Tibial artery (tissue), 4 donors: ENCODE data around the gene GIGYF1.

Experiments used
- DNase-seq, 2 donors: peaks; one replicate each; pipeline ENCODE4 v3.0.0-alpha.2; 2019
- H3K27ac ChIP-seq, 2 donors: fragments of 200-600 bp; sonication (generic) in 1 of 2; 1 replicate in 1 of 2; 2 replicates in 1 of 2; pipeline ENCODE4 v1.5.1; 2018 to 2019; ENCODE audit warnings: mild to moderate bottlenecking in 1 of 2
- H3K27me3 ChIP-seq, 2 donors: fragments of 200-600 bp; sonication (generic) in 1 of 2; one replicate each; pipeline versions ENCODE4 v1.5.1 to v1.6.0; 2016 to 2019
- H3K36me3 ChIP-seq, 3 donors: fragments of 200-600 bp; sonication (generic) in 2 of 3; one replicate each; pipeline ENCODE4 v1.5.1; 2016 to 2019; ENCODE audit warnings: mild to moderate bottlenecking in 2 of 3
- H3K4me1 ChIP-seq, 4 donors: fragments of 200-600 bp; sonication (generic) in 2 of 4; 1 replicate in 3 of 4; 2 replicates in 1 of 4; pipeline ENCODE4 v1.5.1; 2016 to 2019
- H3K4me3 ChIP-seq, 2 donors: fragments of 200-600 bp; sonication (generic) in 1 of 2; 1 replicate in 1 of 2; 2 replicates in 1 of 2; pipeline ENCODE4 v1.5.1; 2018 to 2019; ENCODE audit warnings: mild to moderate bottlenecking in 2 of 2
- H3K9me3 ChIP-seq, 3 donors: fragments of 200-600 bp; sonication (generic) in 1 of 3; one replicate each; pipeline ENCODE4 v1.5.1; 2016 to 2019
- CTCF ChIP-seq, 2 experiments: fragments of 200-600 bp in 1 of 2; fragments of 450-650 bp in 1 of 2; IDR thresholded peaks; one replicate each; pipeline ENCODE4 v1.5.1; 2017 to 2019; ENCODE audit warnings: antibody characterized with exemption in 2 of 2, mild to moderate bottlenecking in 1 of 2, moderate library complexity in 1 of 2
- intact Hi-C: fragments of 100-400 bp; cut with DNase I; formaldehyde crosslinking; loops from one replicate; pipeline ENCODE4 v1.15.0; 2023; ENCODE audit warnings: low total_unique reads

The GIGYF1 gene

DNA sequence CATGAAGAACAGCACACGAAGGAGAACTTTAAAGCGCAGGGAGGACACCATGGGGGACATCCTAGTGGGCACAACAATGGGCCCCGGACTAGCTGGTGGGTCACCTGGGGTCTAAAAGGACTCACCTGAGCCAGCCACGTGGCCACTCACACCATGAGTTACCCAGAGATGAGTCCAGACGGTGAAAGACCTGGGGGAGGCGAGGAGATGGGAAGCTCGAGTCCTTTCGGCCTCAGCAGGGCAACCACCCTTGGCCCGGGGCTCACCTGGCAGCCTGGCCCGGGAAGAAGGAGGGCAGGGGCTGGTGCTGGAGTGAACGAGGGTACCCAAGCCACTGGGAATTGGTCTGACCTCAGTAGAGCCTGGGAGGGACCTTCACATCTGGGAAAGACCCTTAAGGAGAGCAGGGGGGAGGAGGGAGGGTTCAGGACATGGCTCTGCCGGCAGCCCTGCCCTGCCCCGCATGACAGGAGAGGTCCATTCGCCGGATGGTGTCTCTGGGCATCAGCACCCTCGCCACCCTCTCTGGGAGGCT lies 5.7 kb downstream of the GIGYF1 start:
- peaks cover 0 to 60% (median 43%) of the 10 kb centered on the region in 4 donors for H3K4me1 ChIP-seq
- no peak for TF ChIP-seq CTCF (IDR thresholded peaks at IDR 0.05)
- H3K4me3 ChIP-seq: no peak overlapping the region
- no peaks in the 10 kb centered on the region for H3K9me3 ChIP-seq
- no peak for DNase-seq
- H3K27ac ChIP-seq: no peak overlapping the region
- H3K36me3 ChIP-seq: peaks cover 47 to 62% (median 62%) of the 10 kb centered on the region in 3 donors
- intact Hi-C loops: no loop called here
- H3K27me3 ChIP-seq: no peaks in the 10 kb centered on the region

GRCh38 chr7:100687751-100688300 lies 6.2 kb downstream of the GIGYF1 start:
- intact Hi-C loops: no loop called here
- TF ChIP-seq CTCF (IDR thresholded peaks at IDR 0.05): no peak

GRCh38 chr7:100687261-100687660 lies 6.8 kb downstream of the GIGYF1 start:
- no peaks in the 10 kb centered on the region for H3K9me3 ChIP-seq
- H3K27me3 ChIP-seq: no peaks in the 10 kb centered on the region
- intact Hi-C loops: no loop called here
- TF ChIP-seq CTCF (IDR thresholded peaks at IDR 0.05): no peak
- no peak overlapping the region for H3K27ac ChIP-seq
- no peak for DNase-seq
- peaks cover 59 to 74% (median 73%) of the 10 kb centered on the region in 3 donors for H3K36me3 ChIP-seq
- H3K4me1 ChIP-seq: peaks cover 0 to 51% (median 35%) of the 10 kb centered on the region in 4 donors
- no peak overlapping the region for H3K4me3 ChIP-seq

More at GRCh38 chr7:100687751-100688300, 6.2 kb downstream of the GIGYF1 start:
- H3K4me3 ChIP-seq: no peak overlapping the region
- no peak for DNase-seq
- no peak overlapping the region for H3K27ac ChIP-seq
- peaks cover 53 to 68% (median 68%) of the 10 kb centered on the region in 3 donors for H3K36me3 ChIP-seq
- peaks cover 0 to 57% (median 40%) of the 10 kb centered on the region in 4 donors for H3K4me1 ChIP-seq
- H3K9me3 ChIP-seq: no peaks in the 10 kb centered on the region
- H3K27me3 ChIP-seq: no peaks in the 10 kb centered on the region

DNA sequence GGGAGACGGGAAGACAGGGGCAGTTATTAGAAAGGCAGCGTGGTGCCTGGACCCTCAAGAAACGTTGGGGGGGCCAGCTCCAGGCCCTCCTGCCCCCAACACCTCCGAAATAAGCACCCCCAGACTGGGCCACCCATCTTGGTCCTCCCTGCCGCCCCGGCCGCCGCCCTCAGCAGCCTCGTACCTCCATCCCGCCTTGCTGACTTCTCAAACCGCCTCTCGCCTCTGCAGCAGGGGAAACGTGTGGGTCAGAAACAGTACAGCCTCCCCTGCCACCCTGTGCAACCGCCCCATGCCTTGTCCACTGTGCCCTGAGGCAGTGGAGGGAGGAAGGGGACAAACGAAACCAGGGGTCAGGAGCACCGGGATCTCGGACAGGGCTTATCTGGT lies 7.2 kb downstream of the GIGYF1 start:
- H3K4me3 ChIP-seq: no peak overlapping the region
- H3K9me3 ChIP-seq: no peaks in the 10 kb centered on the region
- DNase-seq: peak in 1 of 2 donors; percentile 51
- no peaks in the 10 kb centered on the region for H3K27me3 ChIP-seq
- no peak for TF ChIP-seq CTCF (IDR thresholded peaks at IDR 0.05)
- H3K27ac ChIP-seq: no peak overlapping the region
- intact Hi-C loops: no loop called here
- peaks cover 0 to 47% (median 30%) of the 10 kb centered on the region in 4 donors for H3K4me1 ChIP-seq
- peaks cover 63 to 78% (median 78%) of the 10 kb centered on the region in 3 donors for H3K36me3 ChIP-seq

DNA sequence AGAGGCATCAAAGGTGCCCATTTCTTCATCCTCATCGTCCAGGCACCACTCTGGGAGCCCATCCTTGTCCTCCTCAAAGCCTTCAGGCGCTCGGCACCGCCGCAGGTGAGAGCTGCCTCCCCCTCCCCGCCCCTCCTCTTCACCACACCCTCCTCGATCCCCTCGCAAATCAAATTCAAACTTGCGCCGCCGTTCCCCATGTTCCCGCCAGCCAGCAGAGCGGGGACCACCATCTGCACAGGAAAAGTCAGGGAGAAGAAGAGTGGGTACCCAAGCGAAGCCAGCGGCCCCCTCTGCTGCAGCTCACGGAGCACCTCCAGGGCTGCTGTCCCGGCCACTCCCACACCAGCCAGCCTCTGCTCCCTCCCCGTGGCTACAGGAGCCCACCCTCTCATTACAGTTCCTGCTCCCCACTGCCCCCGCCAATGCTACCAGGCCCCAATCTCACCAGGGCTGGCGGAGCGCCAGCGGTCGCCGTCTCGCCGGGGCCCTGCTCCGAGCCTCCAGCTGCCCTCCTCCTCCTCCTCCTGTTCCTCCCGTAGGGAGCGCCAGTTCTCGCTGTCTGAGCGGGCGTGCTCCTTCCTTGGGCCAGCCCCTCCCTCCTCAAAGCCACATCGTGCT lies 7.7 kb downstream of the GIGYF1 start:
- Histone ChIP-seq H3K4me3 (no peak overlapping the region), H3K9me3 (no peaks in the 10 kb centered on the region), H3K36me3 (peaks cover 68 to 83% (median 83%) of the 10 kb centered on the region in 3 donors), H3K4me1 (peaks cover 0 to 42% (median 25%) of the 10 kb centered on the region in 4 donors), H3K27ac (no peak overlapping the region), H3K27me3 (no peaks in the 10 kb centered on the region)
- intact Hi-C loops: no loop called here
- peak in 1 of 2 donors; percentile 60 for DNase-seq
- TF ChIP-seq CTCF (IDR thresholded peaks at IDR 0.05): no peak
